H1 (cell line): Measurements from ENCODE around the gene ADA.

Experiments used
- EZH2 ChIP-seq: fragments of 200-600 bp; sonication (generic); IDR thresholded peaks from 2 replicates; pipeline ENCODE4 v1.7.1; 2012; ENCODE audit warnings: low read depth, mild to moderate bottlenecking, moderate library complexity, low read length, inconsistent platforms; ENCODE audit not compliant: severe bottlenecking
- GABPA ChIP-seq: IDR thresholded peaks from 2 replicates; pipeline ENCODE4 v1.6.1; 2011; ENCODE audit warnings: mild to moderate bottlenecking, low read length, moderate library complexity, borderline replicate concordance; ENCODE audit not compliant: insufficient read depth
- POLR2A ChIP-seq, 2 experiments: IDR thresholded peaks; 1 replicate in 1 of 2; 2 replicates in 1 of 2; pipeline ENCODE4 v1.6.1; 2011; ENCODE audit warnings: low read depth in 2 of 2, low read length in 2 of 2, mild to moderate bottlenecking in 2 of 2; ENCODE audit errors: control extremely low read depth in 1 of 2
- POLR2AphosphoS5 ChIP-seq: IDR thresholded peaks from 2 replicates; pipeline ENCODE4 v1.6.1; 2011; ENCODE audit warnings: low read depth, low read length
- SP1 ChIP-seq: IDR thresholded peaks from 2 replicates; pipeline ENCODE4 v1.6.1; 2011; ENCODE audit warnings: low read depth, low read length
- SRF ChIP-seq: IDR thresholded peaks from 2 replicates; pipeline ENCODE4 v1.6.1; 2011; ENCODE audit warnings: mild to moderate bottlenecking, low read depth, low read length, moderate library complexity
- YY1 ChIP-seq: IDR thresholded peaks from 2 replicates; pipeline ENCODE4 v1.6.1; 2011; ENCODE audit warnings: low read depth, mild to moderate bottlenecking, low read length
- TF ChIP-seq, protein P1 (sequence below), 3 experiments: IDR thresholded peaks; 1 replicate in 2 of 3; 2 replicates in 1 of 3; pipeline versions ENCODE4 v1.5.1 to v1.6.1; 2011; ENCODE audit warnings: low read length in 3 of 3, mild to moderate bottlenecking in 3 of 3, inconsistent platforms in 2 of 3, low read depth in 1 of 3, moderate library complexity in 1 of 3; ENCODE audit not compliant: insufficient read depth in 1 of 3; ENCODE audit errors: control extremely low read depth in 1 of 3

DNA sequence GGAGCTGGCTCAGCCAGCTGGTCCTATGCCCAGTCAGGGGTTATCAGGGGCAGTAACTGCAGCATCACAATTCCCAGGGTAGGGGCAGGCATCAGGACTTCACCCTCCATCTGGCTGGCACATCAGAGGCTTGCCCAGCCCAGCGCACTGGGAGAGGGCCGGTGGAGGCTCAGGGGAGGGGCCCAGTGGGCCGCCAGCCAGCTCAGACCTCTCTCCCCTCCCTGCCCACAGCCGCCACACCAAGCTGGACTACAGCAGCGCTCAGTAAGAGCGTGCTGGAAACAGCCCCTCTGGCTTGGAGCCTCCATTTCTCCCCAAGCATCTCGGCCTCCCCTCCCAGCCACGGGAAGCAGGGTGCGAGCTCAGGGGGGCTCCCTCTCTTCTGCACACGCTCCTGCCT lies 22.0 kb downstream of the ADA start:
- TF ChIP-seq EZH2 (no peak), POLR2AphosphoS5 (no peak), POLR2A (IDR thresholded peaks at IDR 0.05; ENCODE audit: control extremely low read depth in 1 of 2, low read depth in 2 of 2, low read length in 2 of 2) (no peak), YY1 (no peak), GABPA (no peak), SRF (no peak), SP1 (no peak)
- TF ChIP-seq, protein P1, sequence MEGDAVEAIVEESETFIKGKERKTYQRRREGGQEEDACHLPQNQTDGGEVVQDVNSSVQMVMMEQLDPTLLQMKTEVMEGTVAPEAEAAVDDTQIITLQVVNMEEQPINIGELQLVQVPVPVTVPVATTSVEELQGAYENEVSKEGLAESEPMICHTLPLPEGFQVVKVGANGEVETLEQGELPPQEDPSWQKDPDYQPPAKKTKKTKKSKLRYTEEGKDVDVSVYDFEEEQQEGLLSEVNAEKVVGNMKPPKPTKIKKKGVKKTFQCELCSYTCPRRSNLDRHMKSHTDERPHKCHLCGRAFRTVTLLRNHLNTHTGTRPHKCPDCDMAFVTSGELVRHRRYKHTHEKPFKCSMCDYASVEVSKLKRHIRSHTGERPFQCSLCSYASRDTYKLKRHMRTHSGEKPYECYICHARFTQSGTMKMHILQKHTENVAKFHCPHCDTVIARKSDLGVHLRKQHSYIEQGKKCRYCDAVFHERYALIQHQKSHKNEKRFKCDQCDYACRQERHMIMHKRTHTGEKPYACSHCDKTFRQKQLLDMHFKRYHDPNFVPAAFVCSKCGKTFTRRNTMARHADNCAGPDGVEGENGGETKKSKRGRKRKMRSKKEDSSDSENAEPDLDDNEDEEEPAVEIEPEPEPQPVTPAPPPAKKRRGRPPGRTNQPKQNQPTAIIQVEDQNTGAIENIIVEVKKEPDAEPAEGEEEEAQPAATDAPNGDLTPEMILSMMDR (IDR thresholded peaks at IDR 0.05; ENCODE audit: control extremely low read depth in 1 of 3, insufficient read depth in 1 of 3, low read depth in 1 of 3, low read length in 3 of 3): no peak
